SU-DHL-6 (cell line): ENCODE data around the gene KAT6B.

Experiments
- H2AFZ ChIP-seq: fragments of 200-600 bp; sonication (generic); 2 replicates; pipeline ENCODE4 v1.6.1; 2014; ENCODE audit warnings: low read depth, mild to moderate bottlenecking, moderate library complexity, mixed read lengths, antibody characterized with exemption, low read length; ENCODE audit not compliant: severe bottlenecking
- H3F3A ChIP-seq: fragments of 200-600 bp; shearing (Covaris generic); 2 replicates; pipeline ENCODE4 v1.6.0; 2016; ENCODE audit warnings: antibody characterized with exemption, mild to moderate bottlenecking; ENCODE audit not compliant: insufficient read depth
- H3K27ac ChIP-seq: fragments of 200-600 bp; sonication (generic); 2 replicates; pipeline ENCODE4 v1.5.1; 2016; ENCODE audit warnings: low read depth, mild to moderate bottlenecking, low read length, moderate library complexity, mixed read lengths
- H3K27me3 ChIP-seq: fragments of 200-600 bp; sonication (generic), shearing (Covaris generic); 2 replicates; pipeline ENCODE4 v1.6.0; 2014; ENCODE audit warnings: mild to moderate bottlenecking, low read length
- H3K36me3 ChIP-seq: fragments of 200-600 bp; sonication (generic); 2 replicates; pipeline ENCODE4 v1.6.1; 2014; ENCODE audit warnings: mild to moderate bottlenecking, low read length, mixed read lengths
- H3K4me2 ChIP-seq: fragments of 300-600, 200-600 bp; shearing (Covaris generic), sonication (generic); 2 replicates; pipeline ENCODE4 v1.6.0; 2014; ENCODE audit warnings: low read length, low read depth, mild to moderate bottlenecking; ENCODE audit not compliant: poor library complexity, severe bottlenecking
- H3K4me3 ChIP-seq: fragments of 200-600 bp; sonication (generic); 2 replicates; pipeline ENCODE4 v1.5.1; 2014; ENCODE audit warnings: antibody characterized with exemption, low read length, mild to moderate bottlenecking, mixed read lengths; ENCODE audit not compliant: insufficient read depth, poor library complexity, severe bottlenecking
- H3K79me2 ChIP-seq: fragments of 200-600 bp; sonication (generic); 2 replicates; pipeline ENCODE4 v1.6.1; 2014; ENCODE audit warnings: mild to moderate bottlenecking, low read length, moderate library complexity; ENCODE audit not compliant: insufficient read depth
- H3K9ac ChIP-seq: fragments of 200-600 bp; sonication (generic); 2 replicates; pipeline ENCODE4 v1.7.0; 2014; ENCODE audit warnings: mild to moderate bottlenecking, low read length
- H3K9me2 ChIP-seq: fragments of 200-600 bp; sonication (generic); replicated peaks from 2 replicates; pipeline ENCODE4 v1.6.1; 2014; ENCODE audit warnings: low read length; ENCODE audit not compliant: insufficient read depth
- H3K9me3 ChIP-seq: fragments of 200-600 bp; sonication (generic); 2 replicates; pipeline ENCODE4 v1.6.1; 2014; ENCODE audit warnings: low read length, mixed read lengths; ENCODE audit not compliant: insufficient read depth
- H4K20me1 ChIP-seq: fragments of 200-600 bp; sonication (generic); 2 replicates; pipeline ENCODE4 v1.6.1; 2014; ENCODE audit warnings: low read depth, mild to moderate bottlenecking, antibody characterized with exemption, low read length, moderate library complexity, mixed read lengths
- CTCF ChIP-seq: fragments of 200-600 bp; sonication (generic); IDR thresholded peaks from one replicate; pipeline ENCODE4 v1.5.1; 2017; ENCODE audit warnings: antibody characterized with exemption, mild to moderate bottlenecking, low read length, moderate library complexity; ENCODE audit not compliant: insufficient read depth, poor library complexity, severe bottlenecking
- EZH2phosphoT487 ChIP-seq: fragments of 200-600 bp; sonication (generic), shearing (Covaris generic); conservative IDR thresholded peaks from 2 replicates; pipeline ENCODE4 v1.6.1; 2018; ENCODE audit warnings: mild to moderate bottlenecking, antibody characterized with exemption, low read length, moderate library complexity, mixed read lengths

Gene KAT6B

GRCh38 chr10:74842301-74842954 lies 16.0 kb downstream of the KAT6B start:
- Histone ChIP-seq H3K27ac (no peak overlapping the region), H3K9ac (no peak overlapping the region), H4K20me1 (no peaks in the 10 kb centered on the region), H3K4me3 (no peak overlapping the region), H3F3A (0 out of 2 replicates have a peak, but pooled peaks cover 4% of the 10 kb centered on the region), H3K4me2 (no peak overlapping the region), H3K36me3 (no peaks in the 10 kb centered on the region), H3K27me3 (no peaks in the 10 kb centered on the region), H3K79me2 (peaks cover 28% of the 10 kb centered on the region; the same call in 1 of the 2 replicates), H2AFZ (no peak overlapping the region), H3K9me2 (no peaks in the 10 kb centered on the region), H3K9me3 (no peaks in the 10 kb centered on the region)
- no peak for TF ChIP-seq CTCF
- no peak for TF ChIP-seq EZH2phosphoT487

- Histone ChIP-seq H3K4me2 (no peak overlapping the region), H3K9me2 (no peaks in the 10 kb centered on the region), H3K27me3 (no peaks in the 10 kb centered on the region), H3K4me3 (no peak overlapping the region), H3K79me2 (peaks cover 34% of the 10 kb centered on the region; the same call in 1 of the 2 replicates), H3F3A (peaks cover 10% of the 10 kb centered on the region; the same call in 1 of the 2 replicates), H2AFZ (no peak overlapping the region), H3K27ac (no peak overlapping the region), H4K20me1 (no peaks in the 10 kb centered on the region), H3K36me3 (no peaks in the 10 kb centered on the region), H3K9me3 (no peaks in the 10 kb centered on the region), H3K9ac (no peak overlapping the region)
- TF ChIP-seq CTCF: no peak
- no peak for TF ChIP-seq EZH2phosphoT487
Observed at GRCh38 chr10:74846958-74847357, 20.6 kb downstream of the KAT6B start.

GRCh38 chr10:74851831-74852230 lies 25.4 kb downstream of the KAT6B start:
- Histone ChIP-seq H3K9me3 (no peaks in the 10 kb centered on the region), H3F3A (peaks cover 8% of the 10 kb centered on the region; the same call in 1 of the 2 replicates), H3K4me3 (no peak overlapping the region), H3K36me3 (no peaks in the 10 kb centered on the region), H3K9ac (no peak overlapping the region), H3K9me2 (no peaks in the 10 kb centered on the region), H3K79me2 (peaks cover 56% of the 10 kb centered on the region), H3K4me2 (no peak overlapping the region), H2AFZ (no peak overlapping the region), H4K20me1 (no peaks in the 10 kb centered on the region), H3K27ac (no peak overlapping the region), H3K27me3 (no peaks in the 10 kb centered on the region)
- TF ChIP-seq CTCF (no peak), EZH2phosphoT487 (no peak)
